HepG2 (cell line): ENCODE data around the gene TSPAN32. TPM values are rescaled to one million over a fixed set of nuclear protein-coding genes. Genes with fewer than 3 reads are reported as not detected.
A peak's percentile ranks its signal among the peaks of the same experiment; 100 is the strongest.

Experiments
- ATAC-seq: fragments of 200-7000 bp; cut with Tn5 transposase; 3 replicates; pipeline ENCODE4 v1.9.1; 2020; ENCODE audit warnings: mild to moderate bottlenecking, moderate library complexity
- BruUV-seq: library from RNA; stranded (reverse); fragments of 400-500 nt; replicated peaks from 2 replicates; lab custom pipeline; 2021; lab: Mats Ljungman, UMichigan
- CTCF ChIA-PET: fragments of 300-600 bp; formaldehyde crosslinking; extraction: SDS; loops from one replicate; lab custom pipeline; 2021; ENCODE audit warnings: low total read pairs, inconsistent platforms, low intra/inter-chr PET ratio; lab: Yijun Ruan, JAX
- POLR2A ChIA-PET: fragments of 350-600 bp; sonication (Branson Sonifier 250); formaldehyde crosslinking; loops from one replicate; lab custom pipeline; 2020; ENCODE audit warnings: antibody characterized with exemption, inconsistent platforms; lab: Yijun Ruan, JAX
- DNase-seq: peaks from one replicate; pipeline ENCODE4 v3.0.0-alpha.2; 2015; ENCODE audit warnings: low spot score
- FAIRE-seq: peaks from 3 replicates; lab custom pipeline; 2011; peaks lifted over from hg19 to GRCh38; lab: Jason Lieb, UNC
- H2AFZ ChIP-seq: one replicate; pipeline ENCODE4 v1.6.1; 2011; ENCODE audit warnings: low read length, inconsistent platforms
- H3K27ac ChIP-seq: fragments of 300-600 bp; 3 replicates; pipeline ENCODE4 v1.8.0; 2011; ENCODE audit warnings: mixed run types, mild to moderate bottlenecking, mixed read lengths, low read length, inconsistent platforms; ENCODE audit not compliant: insufficient read depth; ENCODE audit errors: extremely low read length
- H3K27me3 ChIP-seq, 2 experiments: fragments of 200-600 bp in 1 of 2; 2 replicates in 1 of 2; 3 replicates in 1 of 2; pipeline versions ENCODE4 v1.6.0 to v1.8.0; 2011; ENCODE audit warnings: low read length in 2 of 2, mild to moderate bottlenecking in 2 of 2, moderate library complexity in 2 of 2, inconsistent platforms in 1 of 2; ENCODE audit not compliant: insufficient read depth in 2 of 2, control insufficient read depth in 1 of 2
- H3K36me3 ChIP-seq, 2 experiments: fragments of 200-600 bp in 1 of 2; replicated peaks in 1 of 2; 2 replicates in 1 of 2; 3 replicates in 1 of 2; pipeline versions ENCODE4 v1.5.1 to v1.8.0; 2011; ENCODE audit warnings: low read length in 2 of 2, inconsistent platforms in 1 of 2; ENCODE audit not compliant: insufficient read depth in 2 of 2, control insufficient read depth in 1 of 2
- H3K4me1 ChIP-seq: 2 replicates; pipeline ENCODE4 v1.5.1; 2012; ENCODE audit warnings: low read length, inconsistent platforms; ENCODE audit not compliant: insufficient read depth
- H3K4me2 ChIP-seq: 2 replicates; pipeline ENCODE4 v1.6.0; 2011; ENCODE audit warnings: low read depth, low read length, inconsistent platforms
- H3K4me3 ChIP-seq, 3 experiments: fragments of 200-600 bp in 1 of 3; sonication (generic), shearing (Covaris generic) in 1 of 3; replicated peaks in 1 of 3; 2 replicates each; pipeline ENCODE4 v1.5.1; 2011 to 2016; ENCODE audit warnings: low read length in 3 of 3, inconsistent platforms in 2 of 3, low read depth in 2 of 3, mild to moderate bottlenecking in 2 of 3, control low read depth in 1 of 3, mixed read lengths in 1 of 3; ENCODE audit not compliant: insufficient read depth in 1 of 3
- H3K79me2 ChIP-seq: one replicate; pipeline ENCODE4 v1.6.1; 2011; ENCODE audit warnings: low read length, inconsistent platforms; ENCODE audit not compliant: insufficient read depth
- H3K9ac ChIP-seq: 2 replicates; pipeline ENCODE4 v1.6.0; 2011; ENCODE audit warnings: mild to moderate bottlenecking, low read depth, low read length, inconsistent platforms; ENCODE audit not compliant: insufficient read depth
- H3K9me3 ChIP-seq: 2 replicates; pipeline ENCODE4 v1.5.1; 2012; ENCODE audit warnings: mild to moderate bottlenecking, low read length
- H4K20me1 ChIP-seq: 2 replicates; pipeline ENCODE4 v1.6.0; 2011; ENCODE audit warnings: inconsistent platforms, mild to moderate bottlenecking, low read length, moderate library complexity; ENCODE audit not compliant: insufficient read depth
- KLF16 ChIP-seq, 2 experiments: sonication (generic) in 1 of 2; formaldehyde crosslinking in 1 of 2; IDR thresholded peaks; 2 replicates each; pipeline versions ENCODE4 v1.6.1 to v1.8.0; 2016 to 2023; ENCODE audit warnings: missing genetic modification reagents in 2 of 2, missing compliant biosample characterization in 1 of 2
- PATZ1 ChIP-seq: sonication (generic); formaldehyde crosslinking; IDR thresholded peaks from 2 replicates; pipeline ENCODE4 v1.4.0; 2020; ENCODE audit warnings: missing genetic modification reagents
- PCBP2 ChIP-seq: fragments of 200-400 bp; formaldehyde crosslinking; optimal IDR thresholded peaks from 2 replicates; pipeline ENCODE3; 2018; ENCODE audit warnings: low read length, low read depth; ENCODE audit not compliant: poor library complexity, severe bottlenecking
- SMC3 ChIP-seq: IDR thresholded peaks from 2 replicates; pipeline ENCODE4 v1.6.1; 2011; ENCODE audit warnings: low read length, improper control_type of control experiment
- SNAPC4 ChIP-seq: sonication (generic); formaldehyde crosslinking; IDR thresholded peaks from 2 replicates; pipeline ENCODE4 v1.4.0; 2020; ENCODE audit warnings: mild to moderate bottlenecking, missing genetic modification reagents
- TEF ChIP-seq: sonication (generic); formaldehyde crosslinking; IDR thresholded peaks from 2 replicates; pipeline ENCODE4 v1.5.0; 2020; ENCODE audit warnings: missing genetic modification reagents
- ZNF234 ChIP-seq: sonication (generic); formaldehyde crosslinking; conservative IDR thresholded peaks from 2 replicates; pipeline ENCODE4 v1.5.1; 2020; ENCODE audit warnings: mild to moderate bottlenecking, missing genetic modification reagents
- ZNF503 ChIP-seq: sonication (generic); formaldehyde crosslinking; IDR thresholded peaks from 2 replicates; pipeline ENCODE4 v1.4.0; 2020; ENCODE audit warnings: missing genetic modification reagents
- WGBS: methylation state at CpG from one replicate; pipeline ENCODE4 v1.1.6; 2017; ENCODE audit warnings: low lambda C conversion rate; 5-methylcytosine and 5-hydroxymethylcytosine counted together
- in situ Hi-C: cut with HindIII; loops from 2 replicates; pipeline ENCODE4 v1.10.0; 2017; ENCODE audit warnings: low pct_unique_long_range_greater_than_20kb; ENCODE audit not compliant: extremely low pct_ligation_motif_present
- intact Hi-C: fragments of 100-400 bp; cut with micrococcal nuclease; formaldehyde crosslinking; loops from one replicate; pipeline ENCODE4 v1.10.0; 2022; ENCODE audit not compliant: unreplicated experiment
- polyA plus RNA-seq, 8 experiments: library from polyadenylated mRNA; depleted of rRNA in 3 of 8; stranded (reverse) in 7 of 8; unstranded in 1 of 8; fragments of >200 nt; fragmentation: Illumina TruSeq in 4 of 8; extraction: Trizol in 4 of 8; gene quantifications; 2 replicates each; pipeline versions ENCODE4 v1.2.1 to v1.2.3, GENCODE V29; 2011 to 2016; ENCODE audit warnings: low read depth in 4 of 8, missing spikeins in 1 of 8, mixed read lengths in 1 of 8; ENCODE audit not compliant: insufficient read depth in 1 of 8
- total RNA-seq, 5 experiments: library from RNA; depleted of rRNA; stranded (reverse); fragments of >200 nt; fragmentation: Illumina TruSeq; extraction: Trizol; gene quantifications; 2 replicates each; pipeline ENCODE4 v1.2.3, GENCODE V29; 2016; ENCODE audit warnings: low read depth in 1 of 5

Gene TSPAN32
- total and polyA plus RNA-seq, 2 of the 13 experiments (the other 11 are each of a cell fraction or from before 2014, with no cell fraction given) = 0.09 to 0.70 TPM

GRCh38 chr11:2295971-2296912, 5.6 kb upstream of the TSPAN32 start:
- Histone ChIP-seq H4K20me1 (no peaks in the 10 kb centered on the region), H3K36me3 (no peaks in the 10 kb centered on the region), H2AFZ (no peak overlapping the region), H3K4me1 (peaks cover 7% of the 10 kb centered on the region), H3K9ac (no peak overlapping the region), H3K9me3 (no peaks in the 10 kb centered on the region), H3K4me2 (no peak overlapping the region), H3K79me2 (no peaks in the 10 kb centered on the region), H3K4me3 (no peak overlapping the region), H3K27ac (no peak overlapping the region), H3K27me3 (peaks cover 0 to 17% of the 10 kb centered on the region in 2 experiments; a peak in 2 of 5 replicates)
- BruUV-seq = no TSS peak
- ATAC-seq (no peak), FAIRE-seq (no peak), DNase-seq (no peak)
- POLR2A ChIA-PET = interaction anchor here (1.1 kb wide), 1 partner anchor 102 kb away, joined by 4 read pairs; no protein-coding TSS in a partner anchor
- in situ Hi-C loops = loop anchor here (5.0 kb wide), 1 partner anchor 99 kb away; no protein-coding TSS in a partner anchor
- intact Hi-C loops = no loop called here
- CTCF ChIA-PET = interaction anchor here (1.3 kb wide), 1 partner anchor 98 kb away, joined by 3 read pairs; no protein-coding TSS in a partner anchor
- WGBS = 35% methylated on average over 11 of the region's 17 CpGs
- TF ChIP-seq TEF (no peak), PATZ1 (CRISPR knock-in tag) (peak; percentile 20; the same call in 1 of the 2 replicates), SNAPC4 (CRISPR knock-in tag) (no peak), ZNF503 (CRISPR knock-in tag) (no peak), PCBP2 (no peak), SMC3 (no peak), KLF16 (CRISPR knock-in tag; IDR thresholded peaks at IDR 0.05) (no peak), ZNF234 (no peak)
